HL-60 (cell line): ENCODE results near the gene GNG7.
"Not testable (repeated sequence)": the region's sequence is repeated elsewhere in the genome, so short reads cannot be mapped to it uniquely, and the experiment has no call there.

ENCODE experiments used
- GABPA ChIP-seq: IDR thresholded peaks from 2 replicates; pipeline ENCODE4 v1.6.1; 2012; ENCODE audit warnings: low read depth
- SPI1 ChIP-seq: IDR thresholded peaks from 2 replicates; pipeline ENCODE4 v1.6.1; 2012; ENCODE audit warnings: low read depth, mild to moderate bottlenecking, borderline replicate concordance
- TF ChIP-seq, protein P1 (sequence below): IDR thresholded peaks from one replicate; pipeline ENCODE4 v1.5.1; 2011; ENCODE audit warnings: low read length, control low read depth, inconsistent platforms; ENCODE audit not compliant: insufficient read depth

GRCh38 chr19:2463694-2464093 lies 238.8 kb downstream of the GNG7 start:
- not testable (repeated sequence) for TF ChIP-seq GABPA, SPI1
- TF ChIP-seq, protein P1, sequence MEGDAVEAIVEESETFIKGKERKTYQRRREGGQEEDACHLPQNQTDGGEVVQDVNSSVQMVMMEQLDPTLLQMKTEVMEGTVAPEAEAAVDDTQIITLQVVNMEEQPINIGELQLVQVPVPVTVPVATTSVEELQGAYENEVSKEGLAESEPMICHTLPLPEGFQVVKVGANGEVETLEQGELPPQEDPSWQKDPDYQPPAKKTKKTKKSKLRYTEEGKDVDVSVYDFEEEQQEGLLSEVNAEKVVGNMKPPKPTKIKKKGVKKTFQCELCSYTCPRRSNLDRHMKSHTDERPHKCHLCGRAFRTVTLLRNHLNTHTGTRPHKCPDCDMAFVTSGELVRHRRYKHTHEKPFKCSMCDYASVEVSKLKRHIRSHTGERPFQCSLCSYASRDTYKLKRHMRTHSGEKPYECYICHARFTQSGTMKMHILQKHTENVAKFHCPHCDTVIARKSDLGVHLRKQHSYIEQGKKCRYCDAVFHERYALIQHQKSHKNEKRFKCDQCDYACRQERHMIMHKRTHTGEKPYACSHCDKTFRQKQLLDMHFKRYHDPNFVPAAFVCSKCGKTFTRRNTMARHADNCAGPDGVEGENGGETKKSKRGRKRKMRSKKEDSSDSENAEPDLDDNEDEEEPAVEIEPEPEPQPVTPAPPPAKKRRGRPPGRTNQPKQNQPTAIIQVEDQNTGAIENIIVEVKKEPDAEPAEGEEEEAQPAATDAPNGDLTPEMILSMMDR = not testable (repeated sequence)
